ENCODE results near the gene USH1G.
"Not testable (repeated sequence)": the region's sequence is repeated elsewhere in the genome, so short reads cannot be mapped to it uniquely, and the experiment has no call there.

Gene USH1G

DNA sequence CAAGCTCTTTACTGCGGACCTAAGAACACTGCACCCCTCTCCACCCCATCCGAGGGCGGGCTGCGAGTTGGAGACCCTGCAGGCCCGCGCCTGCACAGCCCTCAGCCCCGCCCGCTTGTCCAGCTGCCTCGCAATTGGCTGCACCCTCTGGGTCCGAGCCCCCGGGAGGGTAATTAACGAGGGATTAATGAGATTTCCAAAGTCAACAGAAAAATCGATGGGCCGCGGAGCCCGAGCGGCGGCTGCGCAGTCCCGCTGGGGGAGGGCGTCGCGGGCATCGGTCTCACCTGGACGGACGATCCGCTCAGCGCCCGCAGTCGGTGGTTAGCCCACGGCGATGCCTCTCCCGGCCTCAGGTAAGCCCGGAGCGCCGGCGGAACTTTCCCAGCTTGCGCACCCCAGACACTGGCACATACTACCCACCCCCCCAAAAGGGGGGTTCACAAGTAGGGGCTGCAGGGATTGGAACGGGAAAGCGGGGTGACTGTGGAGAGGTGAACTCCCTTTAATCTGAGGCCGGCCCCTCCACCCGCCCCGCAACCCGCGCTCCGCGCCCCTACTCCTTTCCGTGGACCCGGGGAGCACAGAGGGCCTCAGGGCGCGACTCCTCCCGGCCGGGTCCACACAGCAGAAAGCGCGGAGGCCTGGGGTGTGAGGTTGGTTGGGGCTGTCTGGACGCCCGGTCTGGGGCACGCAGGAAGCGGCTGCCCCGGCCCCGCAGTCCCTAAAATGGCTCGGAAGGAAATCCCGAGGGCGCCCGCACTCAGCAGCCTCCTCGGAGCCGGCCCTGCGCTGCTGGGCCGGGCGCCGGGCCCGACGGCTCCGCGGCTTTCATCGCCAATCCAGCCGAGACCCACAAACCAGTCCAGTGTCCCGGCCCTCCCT, 12.8 kb upstream of the USH1G start, which contains the start of gene OTOP3:
Gene OTOP3 (plus strand): TSS at position 314 of the 885 bp plus-strand sequence. CDS start 24 bp downstream, at position 338.
- no peak for DNase-seq (ENCODE audit: extremely low read depth in 1 of 2, low read depth in 1 of 2)

DNA sequence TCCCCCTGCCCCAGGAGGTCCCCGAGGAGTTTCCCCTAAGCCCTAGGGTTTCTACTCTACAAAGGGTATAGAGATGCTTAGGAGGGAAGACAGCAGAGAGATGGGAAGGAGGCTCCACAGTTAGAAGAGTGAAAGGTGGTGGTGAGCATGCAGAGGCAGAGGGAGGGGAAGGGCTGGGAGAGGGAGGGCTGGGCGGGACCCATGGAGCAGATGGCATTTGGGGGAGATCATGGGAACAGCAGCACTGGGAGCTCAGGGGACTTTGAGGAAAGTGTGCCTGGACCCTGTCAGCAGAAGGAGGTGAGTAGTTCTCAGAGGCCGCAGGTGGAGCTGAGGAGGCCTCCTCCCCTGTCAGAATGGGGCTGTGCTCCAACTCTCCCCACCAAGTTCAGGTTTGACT, 12.0 kb upstream of the USH1G start:
- no peak for DNase-seq (ENCODE audit: extremely low read depth in 1 of 2, low read depth in 1 of 2)

DNA sequence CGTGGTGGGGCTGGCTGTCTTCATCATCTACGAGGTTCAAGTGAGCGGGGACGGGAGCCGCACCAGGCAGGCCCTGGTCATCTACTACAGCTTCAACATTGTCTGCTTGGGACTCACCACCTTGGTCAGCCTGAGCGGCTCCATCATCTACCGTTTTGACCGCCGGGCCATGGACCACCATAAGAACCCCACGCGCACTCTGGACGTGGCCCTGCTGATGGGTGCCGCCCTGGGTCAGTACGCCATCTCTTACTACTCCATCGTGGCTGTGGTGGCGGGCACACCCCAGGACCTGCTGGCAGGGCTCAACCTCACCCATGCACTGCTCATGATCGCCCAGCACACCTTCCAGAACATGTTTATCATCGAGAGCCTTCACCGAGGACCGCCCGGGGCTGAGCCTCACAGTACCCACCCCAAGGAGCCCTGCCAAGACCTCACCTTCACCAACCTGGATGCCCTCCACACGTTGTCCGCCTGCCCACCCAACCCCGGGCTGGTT, 7.5 kb upstream of the USH1G start:
- DNase-seq (ENCODE audit: extremely low read depth in 1 of 2, low read depth in 1 of 2): no peak

DNA sequence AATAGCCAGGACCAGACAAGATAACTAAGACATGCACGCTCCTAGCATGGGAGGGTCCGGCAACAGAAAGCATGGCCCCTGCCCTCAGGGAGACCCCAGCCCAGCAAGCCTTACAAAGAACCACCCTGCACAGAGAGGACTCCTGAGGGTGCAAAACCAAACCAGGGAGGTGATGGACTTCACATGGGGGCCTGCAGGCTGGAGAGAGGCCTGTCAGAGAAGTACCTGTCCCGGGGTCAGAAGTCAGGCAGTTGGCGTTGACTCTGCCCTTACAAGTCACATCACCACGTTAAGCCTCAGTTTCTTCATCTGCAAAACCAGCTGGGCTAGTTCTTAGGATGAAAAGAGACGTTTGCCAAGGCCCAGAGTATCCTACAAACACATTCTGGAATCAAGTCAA, 5.7 kb upstream of the USH1G start:
- no peak for DNase-seq (ENCODE audit: extremely low read depth in 1 of 2, low read depth in 1 of 2)

DNA sequence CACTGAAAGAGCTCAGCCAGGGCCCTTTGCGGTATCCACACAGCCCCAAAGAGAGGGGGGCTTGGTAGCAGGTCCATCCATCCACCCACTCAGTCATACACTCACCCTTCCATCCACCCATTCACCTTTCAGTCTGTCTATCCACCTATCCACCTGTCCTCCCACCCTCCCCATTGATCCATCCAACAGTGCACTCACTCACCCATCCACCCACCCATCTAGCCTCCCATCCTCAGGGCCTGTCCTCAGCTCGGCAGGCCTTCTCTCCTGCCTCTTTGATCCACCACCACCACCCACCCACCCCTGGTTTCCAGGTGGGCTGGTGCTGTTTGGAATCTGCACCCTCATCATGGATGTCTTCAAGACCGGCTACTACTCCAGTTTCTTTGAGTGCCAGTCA, 2.2 kb upstream of the USH1G start:
- DNase-seq (ENCODE audit: extremely low read depth in 1 of 2, low read depth in 1 of 2): no peak

DNA sequence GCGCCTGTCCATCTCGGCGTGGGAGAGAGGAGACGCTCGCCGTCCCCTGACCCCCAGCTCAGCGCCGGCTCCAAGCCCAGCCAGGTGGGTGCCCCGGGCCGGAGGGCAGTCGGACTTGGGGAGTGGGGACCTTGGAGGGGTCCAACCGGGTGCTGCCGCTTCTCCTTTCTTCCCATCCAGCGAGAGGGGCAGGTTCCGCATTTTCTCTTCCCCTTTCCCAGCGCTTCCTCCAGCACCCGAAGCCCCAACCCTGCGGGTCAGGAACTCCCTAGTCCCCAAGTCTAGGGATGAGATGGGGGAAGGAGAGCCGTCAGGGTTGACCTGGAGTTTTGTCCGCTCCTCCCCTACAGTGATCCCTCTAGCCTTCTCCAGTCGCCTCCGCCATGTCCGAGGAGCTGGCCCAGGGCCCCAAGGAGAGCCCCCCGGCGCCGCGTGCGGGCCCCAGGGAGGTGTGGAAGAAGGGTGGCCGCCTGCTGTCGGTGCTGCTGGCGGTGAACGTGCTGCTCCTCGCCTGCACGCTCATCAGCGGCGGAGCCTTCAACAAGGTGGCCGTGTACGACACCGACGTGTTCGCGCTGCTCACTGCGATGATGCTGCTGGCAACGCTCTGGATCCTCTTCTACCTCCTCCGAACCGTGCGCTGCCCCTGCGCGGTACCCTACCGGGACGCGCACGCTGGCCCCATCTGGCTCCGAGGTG, 1.3 kb upstream of the USH1G start, which contains the start of gene OTOP2:
Gene OTOP2 (plus strand): TSS at position 24 of the 699 bp plus-strand sequence. CDS start 360 bp downstream, at position 384.
- no peak for DNase-seq (ENCODE audit: extremely low read depth in 1 of 2, low read depth in 1 of 2)

DNA sequence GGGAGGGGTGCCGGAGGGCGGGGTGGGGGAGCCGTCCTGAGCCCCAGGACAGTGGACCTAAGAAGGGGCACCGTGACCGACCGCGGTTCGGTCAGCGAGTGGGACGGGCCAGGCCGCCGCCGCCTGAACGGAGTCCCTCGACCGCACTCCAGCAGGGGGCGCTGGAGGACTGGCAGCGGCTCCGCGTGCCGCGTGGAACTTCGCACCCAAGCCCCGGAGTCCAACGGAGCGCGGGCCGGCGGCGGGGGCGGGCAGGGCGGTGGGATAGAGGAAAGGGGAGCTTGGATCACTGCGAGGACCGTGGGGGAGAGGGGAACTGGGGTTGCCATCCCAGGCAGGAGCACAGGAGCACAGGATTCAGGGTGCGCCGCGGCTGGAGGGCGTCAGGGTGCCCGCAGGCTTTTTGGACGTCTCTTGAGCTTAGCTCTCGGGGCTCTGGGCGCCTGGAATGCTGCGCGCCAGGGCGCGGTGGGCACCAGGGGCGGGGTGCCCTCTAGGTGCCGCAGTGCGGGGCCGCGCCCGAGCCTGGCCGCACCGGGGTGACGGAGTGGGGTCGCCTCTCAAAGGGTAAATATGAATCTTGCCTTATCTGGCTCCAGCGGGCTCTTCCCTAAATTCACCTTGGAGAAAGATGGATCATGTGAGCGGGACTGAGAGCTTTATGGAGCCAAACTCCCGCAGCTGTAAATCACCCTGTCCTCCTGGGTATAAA, 639 bp upstream of the USH1G start:
- DNase-seq (ENCODE audit: extremely low read depth in 1 of 2, low read depth in 1 of 2): peak; percentile 22 to 67

DNA sequence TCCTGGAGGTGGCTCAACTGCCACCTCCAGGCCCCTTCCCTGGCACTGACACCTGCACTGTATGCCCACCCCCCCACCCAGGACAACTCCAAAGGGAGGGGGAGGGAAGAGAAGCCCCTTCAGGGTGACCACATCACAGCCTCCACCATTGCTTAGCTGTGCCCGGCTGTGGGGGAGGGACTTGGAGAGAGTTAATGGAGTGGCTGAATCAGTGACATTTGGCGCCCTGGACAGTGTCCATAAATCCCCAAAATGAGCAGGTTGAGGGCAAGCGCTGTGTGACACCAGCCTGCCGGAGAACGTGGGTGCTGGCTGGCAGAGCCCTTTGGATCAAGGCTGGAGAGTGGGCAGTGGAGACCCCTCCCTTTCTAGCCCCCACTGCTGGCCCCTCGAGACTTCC, 883 bp downstream of the USH1G start:
- no peak for DNase-seq (ENCODE audit: extremely low read depth in 1 of 2, low read depth in 1 of 2)

DNA sequence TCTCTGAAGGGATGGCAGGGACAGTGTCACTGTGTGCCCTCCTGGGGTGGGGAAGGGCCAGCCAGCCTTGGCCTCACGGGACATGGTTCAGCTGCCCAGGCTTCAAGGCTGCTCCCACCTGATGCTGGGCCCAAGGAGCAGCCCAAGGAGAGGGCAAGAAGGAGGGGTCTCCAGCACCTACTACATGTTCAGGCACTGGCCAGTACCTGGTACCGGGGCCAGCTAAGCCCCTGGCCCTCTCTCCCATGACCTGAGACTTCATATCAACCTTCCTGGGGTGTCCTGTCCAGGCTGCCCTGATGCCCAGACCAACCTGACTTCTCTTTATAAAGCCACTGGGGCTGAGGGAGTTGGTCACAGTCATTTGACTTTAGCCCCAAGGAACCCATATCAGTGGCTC, 1.3 kb downstream of the USH1G start:
- no peak for DNase-seq (ENCODE audit: extremely low read depth in 1 of 2, low read depth in 1 of 2)

DNA sequence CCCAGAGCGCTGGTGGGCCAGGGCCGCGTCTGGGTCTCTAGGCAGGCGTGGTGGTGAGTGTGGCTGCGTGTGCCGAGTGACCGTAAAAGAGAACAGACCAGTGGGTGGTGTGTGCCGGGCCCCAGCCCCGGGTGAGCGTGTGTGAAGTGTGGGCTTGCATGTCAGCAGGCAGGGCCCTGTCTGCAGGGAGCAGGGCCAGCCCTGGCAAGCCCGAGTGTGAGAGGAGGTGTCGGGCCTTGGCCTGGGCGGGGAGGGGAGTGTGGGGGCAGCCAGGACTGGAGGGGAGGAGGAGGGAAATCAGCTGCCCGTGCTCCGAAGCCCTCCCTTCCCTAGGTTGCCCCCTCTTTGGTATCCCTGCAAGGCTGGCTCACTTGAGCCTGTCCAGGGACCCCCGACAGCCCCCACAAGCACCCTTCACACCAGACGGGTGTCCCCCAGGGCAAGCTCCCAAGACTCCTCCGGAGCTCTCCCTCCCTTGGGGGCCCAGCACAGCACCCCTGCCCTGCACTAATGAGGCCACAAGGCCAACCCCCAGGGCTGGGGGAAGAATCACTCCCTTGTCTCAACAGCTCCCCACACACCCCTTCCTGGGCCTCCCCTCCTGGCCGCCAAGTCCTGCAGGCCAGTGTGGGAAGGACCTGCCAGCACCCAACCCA, 1.9 kb downstream of the USH1G start:
- DNase-seq (ENCODE audit: extremely low read depth in 1 of 2, low read depth in 1 of 2): no peak

DNA sequence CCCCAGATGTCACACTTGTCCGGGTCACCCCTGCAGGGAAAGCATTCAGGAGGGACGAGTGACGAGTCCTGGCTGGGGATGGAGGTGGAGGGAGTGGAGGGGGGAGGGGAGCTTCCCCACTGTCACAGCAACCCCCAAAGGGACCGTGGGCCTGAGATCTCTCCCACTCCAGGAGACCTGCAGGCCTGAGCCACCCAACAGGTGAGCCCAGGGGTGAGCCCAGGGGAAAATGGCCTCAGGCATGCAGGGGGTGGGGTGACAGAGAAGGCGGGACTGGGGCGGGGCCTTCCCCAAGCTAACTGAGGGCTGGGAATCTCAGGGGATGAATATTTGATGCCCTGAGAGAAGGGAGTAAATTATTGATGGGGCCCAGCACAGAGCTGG, 2.4 kb downstream of the USH1G start:
- DNase-seq (ENCODE audit: extremely low read depth in 1 of 2, low read depth in 1 of 2): no peak

DNA sequence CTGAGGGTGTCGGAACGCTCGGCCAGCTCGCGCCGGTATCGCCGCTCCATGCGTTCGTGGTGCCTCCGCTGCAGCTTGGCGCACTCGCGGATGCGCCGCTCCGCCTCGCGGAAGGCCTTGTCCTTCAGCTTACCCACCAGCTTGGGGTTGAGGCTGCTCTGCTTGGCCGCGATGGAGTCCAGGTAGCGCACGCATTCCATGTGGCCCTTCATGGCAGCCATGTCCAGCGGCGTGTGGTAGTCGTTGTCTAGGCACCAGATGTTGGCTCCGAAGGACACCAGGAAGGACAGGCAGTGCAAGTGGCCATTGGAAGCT, 2.8 kb downstream of the USH1G start:
- no peak for DNase-seq (ENCODE audit: extremely low read depth in 1 of 2, low read depth in 1 of 2)

DNA sequence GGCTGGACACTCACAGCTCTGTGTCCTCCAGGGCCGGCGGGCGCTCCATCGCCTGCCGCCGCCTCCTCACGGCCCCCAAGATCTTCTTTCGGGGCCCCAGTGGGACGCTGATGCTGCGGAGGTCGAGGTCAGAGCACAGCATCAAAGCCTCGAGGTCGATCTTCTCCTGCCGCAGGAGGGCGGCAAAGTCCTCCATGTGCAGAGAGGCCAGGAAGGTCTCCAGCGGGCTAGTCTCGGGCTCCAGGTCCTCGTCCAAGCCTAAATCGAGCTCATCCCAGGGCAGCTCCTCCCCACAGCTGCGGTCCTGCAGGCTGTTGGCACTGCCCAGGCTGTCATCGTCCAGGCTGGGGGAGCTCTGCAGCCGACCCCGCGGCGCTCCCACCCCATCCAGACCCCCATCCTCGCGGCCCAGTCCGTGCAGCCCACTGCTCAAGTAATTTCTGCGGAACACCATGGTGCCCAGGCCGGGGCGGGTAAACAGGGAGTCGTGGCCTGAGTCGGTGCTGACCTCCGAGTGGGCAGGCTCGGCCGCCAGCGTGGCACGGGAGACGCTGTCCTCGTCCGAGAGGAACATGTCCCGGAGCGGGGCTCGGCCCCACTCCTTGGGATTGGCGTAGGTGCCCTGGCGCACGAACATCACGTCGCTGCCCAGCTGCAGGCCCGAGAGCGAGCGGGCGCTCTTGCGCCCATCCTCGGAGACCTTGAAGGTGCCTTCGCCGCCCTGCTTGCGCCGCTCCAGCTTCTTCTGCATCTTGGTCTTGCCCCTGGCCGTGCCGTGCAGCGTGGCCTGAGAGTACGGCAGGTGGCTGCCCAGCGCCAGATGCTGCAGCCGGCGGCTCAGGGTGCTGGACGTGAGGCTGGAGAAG, 3.4 kb downstream of the USH1G start:
- DNase-seq (ENCODE audit: extremely low read depth in 1 of 2, low read depth in 1 of 2): no peak

DNA sequence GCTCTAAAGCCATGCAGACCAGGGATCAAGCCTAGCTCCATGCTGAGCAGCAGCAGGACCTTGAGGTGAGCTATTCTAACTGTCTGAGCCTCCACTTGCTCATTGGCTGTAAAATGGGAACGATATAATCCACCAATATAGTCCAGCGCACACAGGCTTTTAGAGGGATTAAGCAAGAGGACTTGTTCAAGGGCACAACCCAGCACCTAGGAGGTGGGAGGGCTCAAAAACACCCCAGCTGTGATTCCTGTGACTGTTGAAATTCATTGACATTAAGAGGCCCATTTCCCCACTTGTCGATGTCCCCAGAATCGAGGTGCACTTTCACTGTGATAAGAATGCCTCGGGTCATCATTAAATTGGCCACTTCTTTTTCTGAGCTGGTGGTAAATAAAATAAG, 4.1 kb downstream of the USH1G start:
- no peak for DNase-seq (ENCODE audit: extremely low read depth in 1 of 2, low read depth in 1 of 2)

DNA sequence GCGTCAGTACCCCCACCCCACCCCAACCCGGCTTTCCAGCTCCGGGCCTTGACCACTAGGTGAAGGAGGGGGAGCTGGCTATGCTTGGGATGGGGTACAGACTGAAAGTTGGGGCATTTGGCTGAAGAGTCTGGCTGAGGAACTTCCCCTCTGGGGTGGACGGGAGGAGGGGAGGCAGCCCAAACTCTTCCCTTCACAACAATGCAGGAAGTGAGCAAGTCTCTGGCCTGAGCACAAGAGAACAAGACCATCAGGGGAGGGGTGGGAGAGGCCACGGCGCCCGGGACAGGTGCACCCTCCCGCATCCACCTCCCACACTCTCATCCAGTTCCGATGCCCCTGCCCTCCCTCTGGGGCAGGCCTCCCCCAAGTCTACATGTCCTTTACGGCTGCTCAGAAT, 5.6 kb downstream of the USH1G start:
- no peak for DNase-seq (ENCODE audit: extremely low read depth in 1 of 2, low read depth in 1 of 2)

DNA sequence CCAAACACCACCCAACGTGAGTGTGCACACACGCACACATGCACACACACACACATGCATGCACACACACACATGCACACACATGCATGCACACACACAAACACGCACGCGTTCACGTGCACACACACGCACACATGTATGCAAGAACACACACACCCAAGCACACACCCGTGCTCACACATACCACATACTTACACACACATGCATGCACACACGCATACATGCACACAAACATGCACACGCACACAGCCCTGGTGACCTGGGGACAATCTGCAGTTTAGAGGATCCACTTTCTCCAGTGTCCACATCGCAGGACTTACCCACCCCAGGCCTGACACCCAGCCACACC, 6.2 kb downstream of the USH1G start:
- DNase-seq (ENCODE audit: extremely low read depth in 1 of 2, low read depth in 1 of 2): no peak

DNA sequence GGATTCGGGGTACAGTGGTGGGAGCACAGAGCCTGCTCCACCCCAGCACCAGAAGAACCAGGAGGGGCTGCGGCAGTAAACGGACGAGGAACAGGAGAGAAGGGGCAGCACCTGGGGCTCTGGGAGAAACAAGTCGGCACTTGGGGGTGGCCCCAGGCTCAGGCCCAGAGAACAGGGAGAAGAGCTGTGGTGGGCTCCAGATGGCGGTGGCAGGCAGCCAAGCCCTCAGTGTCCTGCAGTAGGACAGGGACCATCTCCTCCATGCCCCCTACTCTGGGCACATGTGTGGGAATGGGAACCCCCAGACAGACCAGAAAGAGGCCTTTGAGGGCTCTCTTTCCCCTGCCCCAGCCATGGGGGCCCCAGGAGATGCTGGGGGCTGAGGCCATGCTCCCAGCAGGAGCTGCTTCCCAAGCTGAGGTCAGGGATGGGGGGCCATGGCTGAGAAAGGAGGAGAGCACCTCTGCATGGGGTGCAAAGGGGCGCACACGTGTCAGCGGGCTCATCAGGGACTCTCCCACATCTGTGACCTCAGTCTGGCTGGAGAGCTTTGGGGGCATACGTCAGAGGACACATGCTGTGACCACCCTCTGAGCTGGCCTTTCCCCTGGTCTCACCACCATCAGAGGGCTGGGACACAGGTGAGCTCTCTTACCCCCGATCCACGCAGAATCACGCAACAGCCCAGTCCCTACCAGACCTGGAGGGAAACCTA, 6.8 kb downstream of the USH1G start:
- no peak for DNase-seq (ENCODE audit: extremely low read depth in 1 of 2, low read depth in 1 of 2)

DNA sequence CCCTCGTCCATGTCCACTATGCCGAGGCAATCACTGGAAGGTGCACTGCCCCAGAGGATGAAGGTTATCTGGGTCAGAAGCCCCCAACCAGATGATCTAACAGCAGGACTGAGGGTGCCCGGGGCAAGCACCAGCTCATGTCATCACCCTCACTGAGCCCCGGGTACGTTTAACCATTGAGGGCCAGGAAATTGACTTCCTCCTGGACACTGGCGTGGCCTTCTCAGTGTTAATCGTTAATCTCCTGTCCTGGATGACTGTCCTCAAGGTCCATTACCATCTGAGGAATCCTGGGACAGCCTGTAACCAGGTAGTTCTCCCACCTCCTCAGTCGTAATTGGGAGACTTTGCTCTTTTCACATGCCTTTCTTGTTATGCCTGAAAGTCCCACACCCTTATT, 11.6 kb downstream of the USH1G start:
- not testable (repeated sequence) for DNase-seq (ENCODE audit: extremely low read depth in 1 of 2, low read depth in 1 of 2)

DNA sequence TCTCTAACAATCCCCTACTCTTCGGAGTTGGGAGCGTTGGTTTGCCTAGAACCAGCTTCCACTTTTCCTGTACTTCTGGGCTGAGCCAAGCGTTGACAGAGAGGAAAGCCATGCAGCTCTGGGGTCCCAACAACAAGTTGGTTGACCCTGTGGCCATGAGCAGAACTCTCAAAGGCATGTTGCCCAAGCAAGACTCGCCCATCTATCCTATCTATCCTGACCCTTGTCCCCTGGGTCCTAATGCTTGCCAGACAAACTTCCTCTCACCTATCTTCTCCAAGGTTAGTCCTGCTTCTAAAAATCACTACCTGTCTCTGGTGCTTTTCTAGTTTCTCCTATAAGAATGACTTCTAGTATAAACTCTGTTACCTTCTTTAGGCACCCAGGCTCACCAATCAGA, 14.0 kb downstream of the USH1G start:
- DNase-seq (ENCODE audit: extremely low read depth in 1 of 2, low read depth in 1 of 2): not testable (repeated sequence)

Measured in activated CD8-positive, alpha-beta memory T cell treated with anti-CD3 and anti-CD28 coated beads for 1 hour (primary cell).